GM21360 (cell line): ENCODE measurements around the gene ADCY1.

ENCODE experiments used
- ATAC-seq: cut with Tn5 transposase; IDR thresholded peaks from one replicate; pipeline ENCODE4 v1.9.1; 2021; ENCODE audit warnings: mild to moderate bottlenecking, moderate library complexity; ENCODE audit not compliant: unreplicated experiment

The ADCY1 gene

GRCh38 chr7:45576249-45576929 is 2.2 kb downstream of the ADCY1 start:
- no peak for ATAC-seq

GRCh38 chr7:45578022-45578421 is 3.9 kb downstream of the ADCY1 start:
- no peak for ATAC-seq

GRCh38 chr7:45578467-45578866 is 4.3 kb downstream of the ADCY1 start:
- no peak for ATAC-seq

GRCh38 chr7:45579391-45579801 is 5.2 kb downstream of the ADCY1 start:
- ATAC-seq = no peak

GRCh38 chr7:45580053-45580872 is 6.1 kb downstream of the ADCY1 start:
- ATAC-seq = no peak

GRCh38 chr7:45581271-45581780 is 7.2 kb downstream of the ADCY1 start:
- no peak for ATAC-seq

- ATAC-seq = no peak
These were observed 8.1 kb downstream of the ADCY1 start for GRCh38 chr7:45582136-45582749.

- no peak for ATAC-seq
These were observed 8.7 kb downstream of the ADCY1 start for GRCh38 chr7:45582868-45583277.

- no peak for ATAC-seq
These were observed 9.1 kb downstream of the ADCY1 start for GRCh38 chr7:45583296-45583695.

GRCh38 chr7:45584261-45585210 is 10.4 kb downstream of the ADCY1 start:
- ATAC-seq = no peak

GRCh38 chr7:45585628-45586027 is 11.5 kb downstream of the ADCY1 start:
- ATAC-seq = no peak

- ATAC-seq = no peak
These were observed 12.7 kb downstream of the ADCY1 start for GRCh38 chr7:45586542-45587520.

- ATAC-seq = no peak
These were observed 14.3 kb downstream of the ADCY1 start for GRCh38 chr7:45588466-45588865.

- no peak for ATAC-seq
These were observed 14.9 kb downstream of the ADCY1 start for GRCh38 chr7:45589061-45589460.

GRCh38 chr7:45589915-45590678 is 15.9 kb downstream of the ADCY1 start:
- no peak for ATAC-seq

- no peak for ATAC-seq
These were observed 16.5 kb downstream of the ADCY1 start for GRCh38 chr7:45590679-45591057.

GRCh38 chr7:45591101-45591906 is 17.1 kb downstream of the ADCY1 start:
- ATAC-seq = no peak
